ENCODE data around the gene CORO2A.
"Not testable (repeated sequence)": the region's sequence is repeated elsewhere in the genome, so short reads cannot be mapped to it uniquely, and the experiment has no call there.

The CORO2A gene

GRCh38 chr9:98134702-98135557 is 57.5 kb downstream of the CORO2A start:
- H3K27ac ChIP-seq (ENCODE audit: low read depth, low read length) = no peak overlapping the region
- H3K36me3 ChIP-seq (ENCODE audit: control insufficient read depth in 5 of 5, insufficient read depth in 5 of 5, low read length in 5 of 5) = no peaks in the 10 kb centered on the region

GRCh38 chr9:98132806-98133631 is 59.4 kb downstream of the CORO2A start:
- Histone ChIP-seq H3K9me3 (ENCODE audit: control insufficient read depth in 5 of 5, low read length in 5 of 5) (no peaks in the 10 kb centered on the region), H3K27me3 (ENCODE audit: control insufficient read depth in 5 of 5, insufficient read depth in 4 of 5, low read length in 5 of 5) (no peaks in the 10 kb centered on the region), H3K4me3 (ENCODE audit: low read depth in 1 of 5, low read length in 5 of 5) (no peak overlapping the region), H3K4me1 (ENCODE audit: control insufficient read depth in 5 of 5, insufficient read depth in 5 of 5, low read length in 5 of 5) (peaks cover 0 to 12% (median 0%) of the 10 kb centered on the region in 5 donors), H3K27ac (ENCODE audit: low read depth, low read length) (no peak overlapping the region), H3K9ac (ENCODE audit: low read length in 5 of 5) (no peak overlapping the region), H3K36me3 (ENCODE audit: control insufficient read depth in 5 of 5, insufficient read depth in 5 of 5, low read length in 5 of 5) (no peaks in the 10 kb centered on the region)

More at GRCh38 chr9:98134702-98135557, 57.5 kb downstream of the CORO2A start:
- Histone ChIP-seq H3K9me3 (ENCODE audit: control insufficient read depth in 5 of 5, low read length in 5 of 5) (no peaks in the 10 kb centered on the region), H3K4me3 (ENCODE audit: low read depth in 1 of 5, low read length in 5 of 5) (no peak overlapping the region), H3K9ac (ENCODE audit: low read length in 5 of 5) (no peak overlapping the region), H3K4me1 (ENCODE audit: control insufficient read depth in 5 of 5, insufficient read depth in 5 of 5, low read length in 5 of 5) (no peaks in the 10 kb centered on the region), H3K27me3 (ENCODE audit: control insufficient read depth in 5 of 5, insufficient read depth in 4 of 5, low read length in 5 of 5) (no peaks in the 10 kb centered on the region)

- Histone ChIP-seq H3K27ac (ENCODE audit: low read depth, low read length) (no peak overlapping the region), H3K9me3 (ENCODE audit: control insufficient read depth in 5 of 5, low read length in 5 of 5) (no peaks in the 10 kb centered on the region), H3K4me3 (ENCODE audit: low read depth in 1 of 5, low read length in 5 of 5) (no peak overlapping the region), H3K36me3 (ENCODE audit: control insufficient read depth in 5 of 5, insufficient read depth in 5 of 5, low read length in 5 of 5) (no peaks in the 10 kb centered on the region), H3K27me3 (ENCODE audit: control insufficient read depth in 5 of 5, insufficient read depth in 4 of 5, low read length in 5 of 5) (no peaks in the 10 kb centered on the region), H3K4me1 (ENCODE audit: control insufficient read depth in 5 of 5, insufficient read depth in 5 of 5, low read length in 5 of 5) (peaks cover 0 to 12% (median 0%) of the 10 kb centered on the region in 5 donors), H3K9ac (ENCODE audit: low read length in 5 of 5) (no peak overlapping the region)
These were observed 60.3 kb downstream of the CORO2A start for GRCh38 chr9:98132158-98132557.

- no peak overlapping the region for H3K27ac ChIP-seq (ENCODE audit: low read depth, low read length)
These were observed 61.7 kb downstream of the CORO2A start for GRCh38 chr9:98130576-98131228.

GRCh38 chr9:98130060-98130459 is 62.4 kb downstream of the CORO2A start:
- not testable (repeated sequence) for H3K4me3 ChIP-seq (ENCODE audit: low read depth in 1 of 5, low read length in 5 of 5); H3K36me3 ChIP-seq (ENCODE audit: control insufficient read depth in 5 of 5, insufficient read depth in 5 of 5, low read length in 5 of 5); H3K9ac ChIP-seq (ENCODE audit: low read length in 5 of 5); H3K27ac ChIP-seq (ENCODE audit: low read depth, low read length); H3K27me3 ChIP-seq (ENCODE audit: control insufficient read depth in 5 of 5, insufficient read depth in 4 of 5, low read length in 5 of 5); H3K9me3 ChIP-seq (ENCODE audit: control insufficient read depth in 5 of 5, low read length in 5 of 5)
- H3K4me1 ChIP-seq (ENCODE audit: control insufficient read depth in 5 of 5, insufficient read depth in 5 of 5, low read length in 5 of 5) = peaks cover 0 to 12% (median 0%) of the 10 kb centered on the region in 5 donors

More at GRCh38 chr9:98130576-98131228, 61.7 kb downstream of the CORO2A start:
- Histone ChIP-seq H3K4me3 (ENCODE audit: low read depth in 1 of 5, low read length in 5 of 5) (no peak overlapping the region), H3K9me3 (ENCODE audit: control insufficient read depth in 5 of 5, low read length in 5 of 5) (no peaks in the 10 kb centered on the region), H3K9ac (ENCODE audit: low read length in 5 of 5) (no peak overlapping the region), H3K36me3 (ENCODE audit: control insufficient read depth in 5 of 5, insufficient read depth in 5 of 5, low read length in 5 of 5) (no peaks in the 10 kb centered on the region), H3K27me3 (ENCODE audit: control insufficient read depth in 5 of 5, insufficient read depth in 4 of 5, low read length in 5 of 5) (no peaks in the 10 kb centered on the region), H3K4me1 (ENCODE audit: control insufficient read depth in 5 of 5, insufficient read depth in 5 of 5, low read length in 5 of 5) (peaks cover 0 to 12% (median 0%) of the 10 kb centered on the region in 5 donors)

- Histone ChIP-seq H3K4me1 (ENCODE audit: control insufficient read depth in 5 of 5, insufficient read depth in 5 of 5, low read length in 5 of 5) (peaks cover 0 to 12% (median 0%) of the 10 kb centered on the region in 5 donors), H3K9ac (ENCODE audit: low read length in 5 of 5) (no peak overlapping the region), H3K27ac (ENCODE audit: low read depth, low read length) (no peak overlapping the region), H3K4me3 (ENCODE audit: low read depth in 1 of 5, low read length in 5 of 5) (no peak overlapping the region), H3K27me3 (ENCODE audit: control insufficient read depth in 5 of 5, insufficient read depth in 4 of 5, low read length in 5 of 5) (no peaks in the 10 kb centered on the region), H3K36me3 (ENCODE audit: control insufficient read depth in 5 of 5, insufficient read depth in 5 of 5, low read length in 5 of 5) (no peaks in the 10 kb centered on the region), H3K9me3 (ENCODE audit: control insufficient read depth in 5 of 5, low read length in 5 of 5) (no peaks in the 10 kb centered on the region)
These were observed 63.0 kb downstream of the CORO2A start for GRCh38 chr9:98129451-98129881.

- no peaks in the 10 kb centered on the region for H3K36me3 ChIP-seq (ENCODE audit: control insufficient read depth in 5 of 5, insufficient read depth in 5 of 5, low read length in 5 of 5)
- no peak overlapping the region for H3K27ac ChIP-seq (ENCODE audit: low read depth, low read length)
- no peak overlapping the region for H3K4me3 ChIP-seq (ENCODE audit: low read depth in 1 of 5, low read length in 5 of 5)
- no peaks in the 10 kb centered on the region for H3K27me3 ChIP-seq (ENCODE audit: control insufficient read depth in 5 of 5, insufficient read depth in 4 of 5, low read length in 5 of 5)
- H3K4me1 ChIP-seq (ENCODE audit: control insufficient read depth in 5 of 5, insufficient read depth in 5 of 5, low read length in 5 of 5) = peaks cover 0 to 12% (median 0%) of the 10 kb centered on the region in 5 donors
- H3K9ac ChIP-seq (ENCODE audit: low read length in 5 of 5) = no peak overlapping the region
- no peaks in the 10 kb centered on the region for H3K9me3 ChIP-seq (ENCODE audit: control insufficient read depth in 5 of 5, low read length in 5 of 5)
These were observed 64.1 kb downstream of the CORO2A start for GRCh38 chr9:98128316-98128715.

- Histone ChIP-seq H3K4me1 (ENCODE audit: control insufficient read depth in 5 of 5, insufficient read depth in 5 of 5, low read length in 5 of 5) (peaks cover 0 to 12% (median 0%) of the 10 kb centered on the region in 5 donors), H3K27ac (ENCODE audit: low read depth, low read length) (no peak overlapping the region), H3K27me3 (ENCODE audit: control insufficient read depth in 5 of 5, insufficient read depth in 4 of 5, low read length in 5 of 5) (no peaks in the 10 kb centered on the region), H3K9me3 (ENCODE audit: control insufficient read depth in 5 of 5, low read length in 5 of 5) (no peaks in the 10 kb centered on the region), H3K4me3 (ENCODE audit: low read depth in 1 of 5, low read length in 5 of 5) (no peak overlapping the region), H3K9ac (ENCODE audit: low read length in 5 of 5) (no peak overlapping the region), H3K36me3 (ENCODE audit: control insufficient read depth in 5 of 5, insufficient read depth in 5 of 5, low read length in 5 of 5) (no peaks in the 10 kb centered on the region)
These were observed 65.2 kb downstream of the CORO2A start for GRCh38 chr9:98127226-98127625.

- Histone ChIP-seq H3K4me1 (ENCODE audit: control insufficient read depth in 5 of 5, insufficient read depth in 5 of 5, low read length in 5 of 5) (peaks cover 0 to 33% (median 0%) of the 10 kb centered on the region in 5 donors), H3K4me3 (ENCODE audit: low read depth in 1 of 5, low read length in 5 of 5) (no peak overlapping the region)
These were observed 67.6 kb downstream of the CORO2A start for GRCh38 chr9:98124637-98125426.

More at GRCh38 chr9:98124637-98125426, 67.6 kb downstream of the CORO2A start:
- Histone ChIP-seq H3K27me3 (ENCODE audit: control insufficient read depth in 5 of 5, insufficient read depth in 4 of 5, low read length in 5 of 5) (no peaks in the 10 kb centered on the region), H3K27ac (ENCODE audit: low read depth, low read length) (no peak overlapping the region), H3K9me3 (ENCODE audit: control insufficient read depth in 5 of 5, low read length in 5 of 5) (no peaks in the 10 kb centered on the region), H3K36me3 (ENCODE audit: control insufficient read depth in 5 of 5, insufficient read depth in 5 of 5, low read length in 5 of 5) (no peaks in the 10 kb centered on the region), H3K9ac (ENCODE audit: low read length in 5 of 5) (no peak overlapping the region)
